SK-N-SH (cell line): ENCODE results near the gene SGCB. TPM values are rescaled to one million over a fixed set of nuclear protein-coding genes. Genes with fewer than 3 reads are reported as not detected.

Experiments used
- CTCF ChIA-PET: fragments of 300-600, 350-600 bp; formaldehyde crosslinking; extraction: SDS; loops from one replicate; lab custom pipeline; 2021; lab: Yijun Ruan, JAX
- POLR2A ChIA-PET: fragments of 350-600 bp; sonication (Branson Sonifier 250); formaldehyde crosslinking; extraction: SDS; loops from one replicate; lab custom pipeline; 2020; ENCODE audit warnings: antibody characterized with exemption, inconsistent platforms; lab: Yijun Ruan, JAX
- DNase-seq: peaks from one replicate; pipeline ENCODE4 v3.0.0; 2012
- H2AFZ ChIP-seq: fragments of 200-600 bp; sonication (generic); 2 replicates; pipeline ENCODE4 v1.8.1; 2016; ENCODE audit warnings: antibody characterized with exemption, mild to moderate bottlenecking, low read depth
- H3F3A ChIP-seq: fragments of 200-600 bp; sonication (generic); replicated peaks from 2 replicates; pipeline ENCODE3; 2016; ENCODE audit warnings: antibody characterized with exemption, mild to moderate bottlenecking; ENCODE audit not compliant: insufficient read depth
- H3K27ac ChIP-seq, 2 experiments: fragments of 200-500 bp in 1 of 2; fragments of 200-600 bp in 1 of 2; sonication (Bioruptor generic) in 1 of 2; sonication (generic), shearing (Covaris generic) in 1 of 2; 2 replicates each; pipeline versions ENCODE4 v1.5.1 to v1.6.1; 2014 to 2016; ENCODE audit warnings: low read depth in 2 of 2, inconsistent platforms in 1 of 2, low read length in 1 of 2, mild to moderate bottlenecking in 1 of 2, mixed read lengths in 1 of 2
- H3K27me3 ChIP-seq: fragments of 200-600 bp; sonication (generic), shearing (Covaris generic); 2 replicates; pipeline ENCODE4 v1.6.1; 2016; ENCODE audit warnings: mixed run types; ENCODE audit not compliant: insufficient read depth
- H3K36me3 ChIP-seq, 2 experiments: fragments of 200-500 bp in 1 of 2; fragments of 200-600 bp in 1 of 2; sonication (Bioruptor generic) in 1 of 2; sonication (generic) in 1 of 2; replicated peaks in 1 of 2; 2 replicates each; pipeline versions ENCODE3 to v1.5.1; 2014 to 2016; ENCODE audit warnings: low read length in 1 of 2, mild to moderate bottlenecking in 1 of 2; ENCODE audit not compliant: insufficient read depth in 2 of 2, control insufficient read depth in 1 of 2
- H3K4me1 ChIP-seq, 2 experiments: fragments of 200-500 bp in 1 of 2; fragments of 200-600 bp in 1 of 2; sonication (Bioruptor generic) in 1 of 2; sonication (generic), shearing (Covaris generic) in 1 of 2; 2 replicates each; pipeline versions ENCODE4 v1.5.1 to v1.6.1; 2014 to 2016; ENCODE audit warnings: low read depth in 1 of 2, low read length in 1 of 2, mixed run types in 1 of 2; ENCODE audit not compliant: insufficient read depth in 2 of 2, control insufficient read depth in 1 of 2
- H3K4me2 ChIP-seq: fragments of 200-600 bp; sonication (generic), shearing (Covaris generic); 2 replicates; pipeline ENCODE4 v1.6.1; 2017; ENCODE audit warnings: mixed run types
- H3K4me3 ChIP-seq, 2 experiments: fragments of 200-500 bp in 1 of 2; fragments of 200-600 bp in 1 of 2; sonication (Bioruptor generic) in 1 of 2; sonication (generic), shearing (Covaris generic) in 1 of 2; 2 replicates each; pipeline versions ENCODE4 v1.5.1 to v1.8.1; 2014 to 2016; ENCODE audit warnings: low read depth in 2 of 2, inconsistent platforms in 1 of 2, low read length in 1 of 2, mild to moderate bottlenecking in 1 of 2, mixed read lengths in 1 of 2, moderate library complexity in 1 of 2
- H3K79me2 ChIP-seq: fragments of 200-600 bp; sonication (generic); 2 replicates; pipeline ENCODE4 v1.8.1; 2017; ENCODE audit warnings: mild to moderate bottlenecking; ENCODE audit not compliant: insufficient read depth
- H3K9ac ChIP-seq: fragments of 200-600 bp; sonication (generic); 2 replicates; pipeline ENCODE4 v1.6.1; 2017; ENCODE audit warnings: mixed run types
- H3K9me2 ChIP-seq: fragments of 200-600 bp; sonication (generic); 2 replicates; pipeline ENCODE4 v1.6.1; 2017; ENCODE audit warnings: mixed run types
- H3K9me3 ChIP-seq: fragments of 200-600 bp; sonication (generic); 2 replicates; pipeline ENCODE4 v1.6.1; 2017; ENCODE audit warnings: mixed run types, mild to moderate bottlenecking, moderate library complexity
- H4K20me1 ChIP-seq: fragments of 200-600 bp; sonication (generic); 2 replicates; pipeline ENCODE4 v1.6.1; 2017; ENCODE audit warnings: mild to moderate bottlenecking, mixed run types; ENCODE audit not compliant: insufficient read depth
- CHD2 ChIP-seq: fragments of 150-350 bp; IDR thresholded peaks from 2 replicates; pipeline ENCODE4 v1.6.1; 2018; ENCODE audit warnings: low read length; ENCODE audit not compliant: partially characterized antibody
- EP300 ChIP-seq, 2 experiments: IDR thresholded peaks; 2 replicates each; pipeline versions ENCODE4 v1.4.0 to v1.6.1; 2012; ENCODE audit warnings: borderline replicate concordance in 1 of 2, low read depth in 1 of 2, low read length in 1 of 2
- GATA2 ChIP-seq: sonication (generic); formaldehyde crosslinking; IDR thresholded peaks from 2 replicates; pipeline ENCODE4 v1.5.0; 2020; ENCODE audit warnings: mild to moderate bottlenecking, missing genetic modification reagents
- IRF3 ChIP-seq: fragments of 150-350 bp; IDR thresholded peaks from 2 replicates; pipeline ENCODE4 v1.6.1; 2016; ENCODE audit warnings: mild to moderate bottlenecking, low read depth, low read length
- JUND ChIP-seq: IDR thresholded peaks from 2 replicates; pipeline ENCODE4 v1.4.0; 2012
- MAX ChIP-seq: IDR thresholded peaks from 2 replicates; pipeline ENCODE4 v1.4.0; 2012; ENCODE audit warnings: low read depth
- PBX3 ChIP-seq: IDR thresholded peaks from 2 replicates; pipeline ENCODE4; 2012
- POLR2AphosphoS5 ChIP-seq: IDR thresholded peaks from 2 replicates; pipeline ENCODE4 v1.6.1; 2012; ENCODE audit warnings: low read depth, low read length
- RFX5 ChIP-seq: IDR thresholded peaks from 2 replicates; pipeline ENCODE4 v1.6.1; 2012; ENCODE audit warnings: mild to moderate bottlenecking, improper control_type of control experiment, low read length
- RXRA ChIP-seq: IDR thresholded peaks from 2 replicates; pipeline ENCODE4 v1.4.0; 2012; ENCODE audit warnings: low read depth, mild to moderate bottlenecking, borderline replicate concordance
- TAF1 ChIP-seq: IDR thresholded peaks from 2 replicates; pipeline ENCODE4 v1.6.1; 2012; ENCODE audit warnings: low read depth, mild to moderate bottlenecking, low read length, moderate library complexity, borderline replicate concordance
- TCF12 ChIP-seq: IDR thresholded peaks from 2 replicates; pipeline ENCODE4 v1.4.0; 2012
- TEAD4 ChIP-seq: IDR thresholded peaks from 2 replicates; pipeline ENCODE4 v1.4.0; 2012; ENCODE audit warnings: mild to moderate bottlenecking, borderline replicate concordance; ENCODE audit not compliant: insufficient read depth
- WGBS: methylation state at CpG from one replicate; pipeline ENCODE4 v1.1.6; 2017; ENCODE audit warnings: low lambda C conversion rate; 5-methylcytosine and 5-hydroxymethylcytosine counted together
- polyA plus RNA-seq, 3 experiments: library from polyadenylated mRNA; depleted of rRNA; stranded (reverse); fragments of >200 nt; gene quantifications; 2 replicates each; pipeline ENCODE4 v1.2.3, GENCODE V29; 2012

The SGCB gene
- polyA plus RNA-seq, 1 of the 3 experiments (the other 2 are of a cell fraction), result 25.1 TPM

- no peak for DNase-seq
- H4K20me1 ChIP-seq, result no peaks in the 10 kb centered on the region
- no peaks in the 10 kb centered on the region for H3K27me3 ChIP-seq
- H3K4me1 ChIP-seq, result no peaks in the 10 kb centered on the region
- TF ChIP-seq IRF3 (no peak), TAF1 (no peak), TEAD4 (no peak), RXRA (no peak), RFX5 (no peak), GATA2 (CRISPR knock-in tag) (no peak), MAX (no peak), TCF12 (no peak), POLR2AphosphoS5 (no peak), CHD2 (no peak), EP300 (IDR thresholded peaks at IDR 0.05; ENCODE audit: borderline replicate concordance in 1 of 2, low read depth in 1 of 2, low read length in 1 of 2) (no peak), PBX3 (no peak)
- ChIA-PET CTCF (interaction anchor here (0.6 to 1.5 kb wide), 4 partner anchors 11 to 184 kb away, joined by 3 to 9 read pairs (median 4); no protein-coding TSS in a partner anchor), POLR2A (no interaction called here)
- no peak overlapping the region for H3K4me2 ChIP-seq
- H3F3A ChIP-seq, result no peaks in the 10 kb centered on the region
- peaks cover 0 to 25% of the 10 kb centered on the region in 2 experiments for H3K36me3 ChIP-seq
- H3K9me2 ChIP-seq, result no peaks in the 10 kb centered on the region
- H3K4me3 ChIP-seq, result no peak overlapping the region
- H3K79me2 ChIP-seq, result no peaks in the 10 kb centered on the region
- no peak overlapping the region for H3K27ac ChIP-seq
- no peak overlapping the region for H2AFZ ChIP-seq
- 96% methylated on average over 1 of the region's 1 CpG for WGBS
- no peak overlapping the region for H3K9ac ChIP-seq
- no peaks in the 10 kb centered on the region for H3K9me3 ChIP-seq
Observed at GRCh38 chr4:52014903-52015302, 23.2 kb downstream of the SGCB start.

GRCh38 chr4:52012651-52013050, 25.4 kb downstream of the SGCB start:
- TF ChIP-seq EP300 (IDR thresholded peaks at IDR 0.05; ENCODE audit: borderline replicate concordance in 1 of 2, low read depth in 1 of 2, low read length in 1 of 2) (no peak), PBX3 (no peak), JUND (no peak)
- TF ChIP-seq, all 33 proteins: peak for 0
- Histone ChIP-seq H3K9me2 (no peaks in the 10 kb centered on the region), H3K79me2 (no peaks in the 10 kb centered on the region), H3K9me3 (no peaks in the 10 kb centered on the region), H4K20me1 (no peaks in the 10 kb centered on the region), H3K4me1 (no peaks in the 10 kb centered on the region), H3K27ac (no peak overlapping the region), H2AFZ (no peak overlapping the region), H3F3A (no peaks in the 10 kb centered on the region), H3K9ac (no peak overlapping the region), H3K4me2 (no peak overlapping the region), H3K4me3 (no peak overlapping the region), H3K36me3 (peaks cover 0 to 22% of the 10 kb centered on the region in 2 experiments), H3K27me3 (no peaks in the 10 kb centered on the region)
- ChIA-PET CTCF (no interaction called here), POLR2A (no interaction called here)
- DNase-seq, result no peak
- WGBS, result 95% methylated on average over 1 of the region's 1 CpG
